Measurements from ENCODE around the gene ACOT7.

Gene ACOT7

GRCh38 chr1:6241887-6242740 is 151.5 kb downstream of the ACOT7 start:
- H2AFZ ChIP-seq (ENCODE audit: low read length): peak overlapping the region; percentile 79
- peaks cover 39 to 58% of the 10 kb centered on the region in 2 donors for H3K4me1 ChIP-seq (ENCODE audit: control insufficient read depth in 2 of 2, insufficient read depth in 1 of 2, low read depth in 1 of 2, low read length in 2 of 2)
- H4K8ac ChIP-seq (ENCODE audit: low read depth, low read length): no peak overlapping the region
- no peaks in the 10 kb centered on the region for H3K79me1 ChIP-seq (ENCODE audit: low read depth, low read length)
- H3K23ac ChIP-seq (ENCODE audit: low read depth, low read length, poor library complexity): no peak overlapping the region
- peak overlapping the region; percentile 38 for H3K14ac ChIP-seq (ENCODE audit: low read length)
- H3K9me3 ChIP-seq (replicated peaks in 1 of 2; ENCODE audit: control insufficient read depth in 2 of 2, insufficient read depth in 1 of 2, low read depth in 1 of 2, low read length in 2 of 2): peaks cover 0 to under 1% of the 10 kb centered on the region in 2 donors
- H2BK5ac ChIP-seq (ENCODE audit: low read length): peak overlapping the region; percentile 32
- H2AK5ac ChIP-seq (ENCODE audit: low read depth, low read length): peak overlapping the region; percentile 87
- H3K4me3 ChIP-seq (ENCODE audit: low read length in 2 of 2): peak overlapping the region in 1 of 2 donors; percentile 45
- H3K36me3 ChIP-seq (replicated peaks in 1 of 2; ENCODE audit: control insufficient read depth in 2 of 2, insufficient read depth in 2 of 2, low read length in 2 of 2): no peaks in the 10 kb centered on the region
- no peak overlapping the region for H3K27ac ChIP-seq (replicated peaks; ENCODE audit: low read length)
- no peak overlapping the region for H3K4ac ChIP-seq (ENCODE audit: low read length)
- peak overlapping the region; percentile 70 for H3K9ac ChIP-seq (ENCODE audit: low read depth, low read length, poor library complexity)
- peak overlapping the region; percentile 31 for H2BK120ac ChIP-seq (ENCODE audit: low read depth, low read length)
- peak overlapping the region; percentile 32 for H2BK15ac ChIP-seq (ENCODE audit: low read length)
- H3K18ac ChIP-seq (ENCODE audit: low read length): peak overlapping the region; percentile 91
- H2BK12ac ChIP-seq (ENCODE audit: low read length): peak overlapping the region; percentile 10
- peak overlapping the region; percentile 83 for H3K4me2 ChIP-seq (ENCODE audit: insufficient read depth, low read length, poor library complexity, severe bottlenecking)
- no CpG with 5 or more reads among the region's 99 CpGs for WGBS, 2 donors (ENCODE audit: extremely low coverage in 2 of 2, insufficient read length in 2 of 2, insufficient replicate concordance in 1 of 2)
- DNase-seq (ENCODE audit: low spot score): no peak
- no peak overlapping the region for H4K91ac ChIP-seq (ENCODE audit: low read depth, low read length, poor library complexity)
- H3K27me3 ChIP-seq (ENCODE audit: control insufficient read depth in 3 of 3, insufficient read depth in 3 of 3, low read depth in 1 of 3, low read length in 3 of 3): peaks cover 15 to 43% (median 20%) of the 10 kb centered on the region in 3 experiments

GRCh38 chr1:6241107-6241886 is 152.3 kb downstream of the ACOT7 start:
- WGBS, 2 donors (ENCODE audit: extremely low coverage in 2 of 2, insufficient read length in 2 of 2, insufficient replicate concordance in 1 of 2): no CpG with 5 or more reads among the region's 33 CpGs
- H3K23ac ChIP-seq (ENCODE audit: low read depth, low read length, poor library complexity): peak overlapping the region; percentile 91
- peaks cover 0 to 3% of the 10 kb centered on the region in 2 donors for H3K9me3 ChIP-seq (replicated peaks in 1 of 2; ENCODE audit: control insufficient read depth in 2 of 2, insufficient read depth in 1 of 2, low read depth in 1 of 2, low read length in 2 of 2)
- peak overlapping the region; percentile 38 for H3K14ac ChIP-seq (ENCODE audit: low read length)
- no peaks in the 10 kb centered on the region for H3K36me3 ChIP-seq (replicated peaks in 1 of 2; ENCODE audit: control insufficient read depth in 2 of 2, insufficient read depth in 2 of 2, low read length in 2 of 2)
- no peak overlapping the region for H3K4ac ChIP-seq (ENCODE audit: low read length)
- H3K4me2 ChIP-seq (ENCODE audit: insufficient read depth, low read length, poor library complexity, severe bottlenecking): peak overlapping the region; percentile 83
- peak overlapping the region; percentile 87 for H2AK5ac ChIP-seq (ENCODE audit: low read depth, low read length)
- peak overlapping the region; percentile 35 for H2BK5ac ChIP-seq (ENCODE audit: low read length)
- peak overlapping the region; percentile 31 for H2BK120ac ChIP-seq (ENCODE audit: low read depth, low read length)
- H3K4me3 ChIP-seq (ENCODE audit: low read length in 2 of 2): peak overlapping the region in 1 of 2 donors; percentile 45
- peaks cover 15 to 40% (median 20%) of the 10 kb centered on the region in 3 experiments for H3K27me3 ChIP-seq (ENCODE audit: control insufficient read depth in 3 of 3, insufficient read depth in 3 of 3, low read depth in 1 of 3, low read length in 3 of 3)
- peaks cover 33 to 51% of the 10 kb centered on the region in 2 donors for H3K4me1 ChIP-seq (ENCODE audit: control insufficient read depth in 2 of 2, insufficient read depth in 1 of 2, low read depth in 1 of 2, low read length in 2 of 2)
- no peak overlapping the region for H4K8ac ChIP-seq (ENCODE audit: low read depth, low read length)
- H3K27ac ChIP-seq (replicated peaks; ENCODE audit: low read length): no peak overlapping the region
- H3K9ac ChIP-seq (ENCODE audit: low read depth, low read length, poor library complexity): peak overlapping the region; percentile 70
- no peak overlapping the region for H4K91ac ChIP-seq (ENCODE audit: low read depth, low read length, poor library complexity)
- H2BK15ac ChIP-seq (ENCODE audit: low read length): peak overlapping the region; percentile 32
- no peaks in the 10 kb centered on the region for H3K79me1 ChIP-seq (ENCODE audit: low read depth, low read length)
- peak overlapping the region; percentile 91 for H3K18ac ChIP-seq (ENCODE audit: low read length)
- no peak for DNase-seq (ENCODE audit: low spot score)
- H2BK12ac ChIP-seq (ENCODE audit: low read length): peak overlapping the region; percentile 94
- H2AFZ ChIP-seq (ENCODE audit: low read length): peak overlapping the region; percentile 79

GRCh38 chr1:6239950-6240768 is 153.4 kb downstream of the ACOT7 start:
- no peak overlapping the region for H3K4me3 ChIP-seq (ENCODE audit: low read length in 2 of 2)
- peaks cover 30 to 51% of the 10 kb centered on the region in 2 donors for H3K4me1 ChIP-seq (ENCODE audit: control insufficient read depth in 2 of 2, insufficient read depth in 1 of 2, low read depth in 1 of 2, low read length in 2 of 2)
- no peak overlapping the region for H2BK5ac ChIP-seq (ENCODE audit: low read length)
- H3K4me2 ChIP-seq (ENCODE audit: insufficient read depth, low read length, poor library complexity, severe bottlenecking): no peak overlapping the region
- H2AFZ ChIP-seq (ENCODE audit: low read length): no peak overlapping the region
- no peak overlapping the region for H2BK12ac ChIP-seq (ENCODE audit: low read length)
- H3K36me3 ChIP-seq (replicated peaks in 1 of 2; ENCODE audit: control insufficient read depth in 2 of 2, insufficient read depth in 2 of 2, low read length in 2 of 2): no peaks in the 10 kb centered on the region
- H3K27ac ChIP-seq (replicated peaks; ENCODE audit: low read length): peak overlapping the region; percentile 78
- H4K91ac ChIP-seq (ENCODE audit: low read depth, low read length, poor library complexity): no peak overlapping the region
- H2AK5ac ChIP-seq (ENCODE audit: low read depth, low read length): no peak overlapping the region
- H3K79me1 ChIP-seq (ENCODE audit: low read depth, low read length): no peaks in the 10 kb centered on the region
- peaks cover 15 to 32% (median 20%) of the 10 kb centered on the region in 3 experiments for H3K27me3 ChIP-seq (ENCODE audit: control insufficient read depth in 3 of 3, insufficient read depth in 3 of 3, low read depth in 1 of 3, low read length in 3 of 3)
- no CpG with 5 or more reads among the region's 17 CpGs for WGBS, 2 donors (ENCODE audit: extremely low coverage in 2 of 2, insufficient read length in 2 of 2, insufficient replicate concordance in 1 of 2)
- no peak overlapping the region for H3K9ac ChIP-seq (ENCODE audit: low read depth, low read length, poor library complexity)
- peaks cover 0 to 3% of the 10 kb centered on the region in 2 donors for H3K9me3 ChIP-seq (replicated peaks in 1 of 2; ENCODE audit: control insufficient read depth in 2 of 2, insufficient read depth in 1 of 2, low read depth in 1 of 2, low read length in 2 of 2)
- H3K4ac ChIP-seq (ENCODE audit: low read length): no peak overlapping the region
- H3K23ac ChIP-seq (ENCODE audit: low read depth, low read length, poor library complexity): no peak overlapping the region
- no peak overlapping the region for H3K14ac ChIP-seq (ENCODE audit: low read length)
- no peak overlapping the region for H2BK15ac ChIP-seq (ENCODE audit: low read length)
- H2BK120ac ChIP-seq (ENCODE audit: low read depth, low read length): no peak overlapping the region
- DNase-seq (ENCODE audit: low spot score): no peak
- no peak overlapping the region for H4K8ac ChIP-seq (ENCODE audit: low read depth, low read length)
- H3K18ac ChIP-seq (ENCODE audit: low read length): no peak overlapping the region

Measured in neuronal stem cell (in vitro differentiated cells).